ENCODE data around the gene SGMS2.

Gene SGMS2

DNA sequence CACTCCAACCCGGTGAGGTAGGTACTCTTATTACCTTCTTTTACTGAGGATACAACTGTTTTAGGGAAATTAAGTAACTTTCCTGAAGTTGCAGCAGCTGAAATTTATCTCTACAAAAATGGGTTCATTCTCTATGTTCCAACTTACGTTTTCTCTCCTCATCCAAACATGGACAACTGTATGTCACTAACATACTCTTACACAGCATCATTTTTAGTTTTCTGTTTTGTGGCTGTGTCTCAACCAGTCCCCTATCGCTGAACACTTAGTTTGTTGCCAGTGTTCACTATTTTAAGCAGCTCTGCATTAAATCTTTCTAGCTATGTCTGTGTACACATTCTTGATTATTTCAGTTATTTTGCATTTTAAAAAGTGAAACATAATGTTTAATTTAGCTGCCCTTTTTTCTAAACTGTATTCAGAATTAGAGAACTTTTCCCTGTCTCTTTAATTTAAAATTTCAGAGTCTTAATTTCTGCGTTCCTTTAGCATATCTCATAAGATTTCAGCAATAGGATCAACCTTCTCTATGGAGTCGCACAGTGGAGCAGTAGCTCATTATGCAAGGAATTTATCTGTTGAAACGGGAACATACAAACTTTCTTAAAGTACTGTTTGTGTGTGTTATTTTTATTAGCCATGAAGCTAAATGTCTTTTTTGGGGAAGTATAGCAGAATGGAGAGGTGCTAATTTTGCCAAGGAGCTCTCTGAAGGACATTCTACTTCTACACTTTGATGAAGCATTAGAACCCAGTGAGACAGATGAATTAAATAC is 3.8 kb downstream of the SGMS2 start:
- DNase-seq (ENCODE audit: low spot score) = no peak

DNA sequence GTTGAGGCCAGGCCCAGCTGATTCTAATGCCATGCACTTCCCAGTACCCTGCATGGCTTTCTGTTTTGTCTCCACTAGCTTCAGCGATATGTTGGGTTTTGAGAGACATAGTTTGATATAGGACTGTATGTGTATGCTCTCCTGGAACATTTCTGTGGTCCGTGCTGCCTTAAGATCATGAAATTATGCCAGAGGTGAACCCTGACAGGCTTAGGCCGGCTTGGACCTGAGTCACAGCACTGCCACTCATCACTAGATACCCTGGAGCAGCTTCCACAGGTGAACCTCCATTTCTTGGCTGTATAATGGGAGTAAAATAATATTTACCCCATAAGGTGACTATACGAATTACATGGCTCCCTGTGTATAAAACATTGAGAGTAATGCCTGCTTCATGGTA is 6.4 kb downstream of the SGMS2 start:
- no peak for DNase-seq (ENCODE audit: low spot score)

DNA sequence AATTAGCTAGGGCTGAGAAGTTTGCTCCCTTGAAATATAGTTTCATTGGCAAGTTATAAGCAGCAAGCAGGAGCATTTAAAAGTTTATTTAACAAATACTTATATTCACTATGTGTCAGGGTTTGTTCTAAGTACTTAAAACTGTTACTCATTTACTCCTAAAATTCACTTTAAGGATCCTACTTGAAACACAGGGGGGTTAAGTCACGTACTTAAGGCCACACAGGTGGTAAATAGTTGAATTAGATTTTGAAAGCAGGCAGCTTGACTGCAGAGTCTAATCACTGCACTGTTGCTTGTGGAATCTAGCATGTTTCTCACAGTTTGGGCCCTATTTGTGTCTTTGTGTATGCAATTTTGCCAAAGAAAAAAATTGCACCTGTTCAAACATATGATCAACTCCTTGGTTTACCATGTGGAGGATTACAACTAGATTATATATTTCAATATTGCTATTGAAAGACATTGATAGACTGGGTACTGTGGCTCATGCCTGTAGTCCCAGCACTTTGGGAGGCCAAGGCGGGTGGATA is 7.6 kb downstream of the SGMS2 start:
- DNase-seq (ENCODE audit: low spot score) = no peak

DNA sequence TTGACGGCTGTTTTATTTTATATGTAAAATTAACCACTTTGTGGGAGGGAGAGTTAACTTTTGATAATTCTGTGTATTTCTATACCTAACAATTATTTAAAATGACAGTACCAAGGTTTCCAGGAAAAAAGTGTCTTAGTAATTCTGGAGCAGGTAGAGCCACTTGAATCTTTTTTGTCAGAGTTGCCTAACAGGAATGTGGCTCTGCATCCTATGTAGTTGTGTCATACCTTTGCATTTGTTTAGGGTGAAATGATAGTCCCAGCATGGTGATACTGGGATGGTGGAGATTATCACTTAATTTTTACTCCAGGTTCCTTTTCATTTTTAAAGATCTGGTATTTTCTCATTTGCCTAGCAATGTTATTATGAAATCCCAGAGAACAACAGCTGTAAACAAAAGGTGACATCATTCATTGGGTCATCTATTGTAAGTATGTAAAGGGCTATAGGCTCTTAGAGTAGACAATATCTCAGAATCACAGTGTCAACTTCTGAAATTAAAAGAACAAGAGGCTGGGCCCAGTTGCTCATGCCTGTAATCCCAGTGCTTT is 9.6 kb downstream of the SGMS2 start:
- DNase-seq (ENCODE audit: low spot score) = no peak

DNA sequence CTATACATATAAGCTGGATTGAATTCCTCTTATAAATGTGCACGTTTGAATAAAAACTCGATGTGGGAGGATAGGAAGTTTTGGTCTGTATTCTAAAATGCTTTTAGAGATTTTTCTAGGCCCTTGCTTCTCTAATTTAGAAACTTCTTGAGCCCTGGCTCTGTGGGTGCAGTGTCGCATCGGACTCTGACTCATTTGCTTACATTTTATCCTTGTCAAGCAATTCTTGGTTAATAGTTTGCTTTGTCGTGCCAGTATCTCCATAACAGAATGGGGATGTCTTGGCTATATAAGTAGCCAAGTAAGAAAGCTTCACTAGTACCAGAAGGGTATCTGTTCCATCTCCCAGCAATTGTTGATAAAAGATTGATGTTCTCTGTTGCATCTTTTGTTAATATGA is 10.7 kb downstream of the SGMS2 start:
- DNase-seq (ENCODE audit: low spot score) = no peak

DNA sequence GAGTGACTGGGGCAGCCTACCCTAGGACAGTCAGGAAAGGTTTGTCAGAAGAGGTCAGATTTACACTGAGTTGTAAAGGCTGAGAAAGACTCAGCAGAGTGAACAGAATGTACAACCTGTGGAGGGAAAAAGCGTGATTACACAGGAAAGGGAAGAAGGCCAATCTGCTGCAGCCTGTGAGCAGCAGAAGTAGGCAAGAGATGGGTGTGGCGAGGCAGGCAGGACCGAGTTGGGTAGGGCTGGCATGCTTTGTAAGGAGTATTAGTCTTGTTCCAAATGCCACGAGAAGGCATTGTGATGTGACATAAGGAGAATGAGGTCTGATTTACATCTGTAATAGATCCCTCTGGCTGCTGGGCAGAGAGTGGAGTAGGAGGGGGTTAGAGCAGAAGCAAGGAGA is 12.6 kb downstream of the SGMS2 start:
- no peak for DNase-seq (ENCODE audit: low spot score)

DNA sequence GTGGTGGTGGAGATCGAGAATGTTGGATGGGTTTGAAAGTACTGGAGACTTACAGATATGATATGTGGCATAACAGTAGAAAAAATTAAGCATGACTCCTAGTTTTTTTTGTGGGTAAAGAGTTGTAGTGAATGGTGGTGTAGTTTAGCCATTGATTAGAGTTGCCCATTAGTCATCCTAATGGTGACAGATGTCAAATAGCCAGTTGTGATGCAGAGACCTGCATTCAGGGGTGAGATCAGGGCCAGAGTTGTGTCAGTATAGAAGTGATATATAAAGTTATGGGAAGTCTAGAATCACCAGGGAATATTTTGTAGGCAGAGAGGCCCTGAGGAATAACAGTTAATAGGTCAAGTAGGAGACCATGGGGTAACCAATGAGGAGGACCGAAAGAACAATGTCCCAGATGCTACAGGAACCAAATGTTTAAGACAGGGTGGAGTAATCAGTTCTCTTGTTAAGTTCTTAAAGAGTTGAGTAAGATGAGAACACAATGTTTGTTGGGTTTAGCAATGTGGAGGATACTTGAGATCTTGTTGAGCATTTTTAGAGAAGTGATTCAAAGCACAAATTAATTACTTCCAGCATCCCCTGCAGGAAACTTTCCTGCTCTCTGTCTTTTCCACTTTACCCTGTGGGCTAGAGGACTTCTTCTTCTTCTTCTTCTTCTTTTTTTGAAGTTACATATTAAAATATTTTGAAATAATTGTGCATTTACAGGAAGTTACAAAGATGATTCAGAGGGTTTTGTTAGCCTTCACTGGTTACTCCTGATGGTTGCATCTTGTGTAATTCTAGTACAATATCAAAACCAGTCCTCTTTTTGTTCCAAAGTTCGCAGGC is 13.3 kb downstream of the SGMS2 start:
- DNase-seq (ENCODE audit: low spot score) = no peak

DNA sequence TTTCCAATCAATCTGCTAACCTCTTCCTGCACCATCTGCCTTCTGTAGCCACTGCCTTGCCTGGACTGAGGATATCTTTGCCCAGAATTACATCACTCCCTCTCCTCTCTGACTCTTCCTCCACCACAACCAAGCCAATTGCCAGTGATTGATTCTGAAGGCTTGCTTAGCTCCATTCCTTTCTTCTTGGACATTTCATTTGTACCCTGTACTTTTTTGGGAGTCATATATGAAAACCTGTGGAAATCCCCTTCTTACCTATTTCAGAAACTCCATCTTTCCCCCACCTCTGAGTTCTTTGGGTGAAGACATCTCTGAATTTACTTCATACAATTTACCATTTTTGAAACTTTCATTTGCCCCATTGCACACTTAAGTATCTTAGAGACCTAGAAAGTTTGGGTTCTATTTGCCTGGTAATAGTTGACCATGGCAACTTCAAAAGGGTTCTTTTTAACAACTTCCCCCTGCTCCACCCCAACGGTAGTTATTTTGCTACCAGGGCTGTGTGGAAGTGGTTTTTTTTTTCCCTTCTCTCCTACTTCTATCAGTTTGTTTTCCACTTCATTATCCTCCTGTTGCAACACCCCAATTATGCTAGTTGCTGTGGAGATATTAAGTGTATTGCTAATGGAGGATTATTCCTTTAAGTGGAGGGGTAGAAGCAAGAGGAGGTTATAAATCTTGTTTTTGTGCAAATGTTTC is 14.3 kb downstream of the SGMS2 start:
- DNase-seq (ENCODE audit: low spot score) = no peak

DNA sequence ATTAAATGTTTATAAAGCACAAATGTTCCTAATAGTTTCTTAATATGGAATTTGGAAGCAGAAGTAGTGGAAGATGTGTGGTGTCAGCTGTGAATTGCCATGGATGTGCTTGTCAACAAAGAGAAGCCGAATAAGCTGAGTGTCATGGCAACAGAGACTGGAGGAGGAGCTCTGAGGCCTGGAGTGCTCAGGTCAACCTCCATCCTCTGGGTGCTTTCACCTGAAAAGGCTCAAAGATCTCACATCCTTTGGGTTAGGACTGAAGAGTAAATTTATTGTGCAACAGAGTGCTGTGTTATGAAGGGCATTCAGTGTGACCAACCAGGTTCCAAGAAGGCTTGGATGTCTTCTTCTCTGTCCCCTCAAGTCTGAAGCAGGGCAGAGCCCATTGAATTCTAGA is 18.7 kb downstream of the SGMS2 start:
- DNase-seq (ENCODE audit: low spot score) = no peak

DNA sequence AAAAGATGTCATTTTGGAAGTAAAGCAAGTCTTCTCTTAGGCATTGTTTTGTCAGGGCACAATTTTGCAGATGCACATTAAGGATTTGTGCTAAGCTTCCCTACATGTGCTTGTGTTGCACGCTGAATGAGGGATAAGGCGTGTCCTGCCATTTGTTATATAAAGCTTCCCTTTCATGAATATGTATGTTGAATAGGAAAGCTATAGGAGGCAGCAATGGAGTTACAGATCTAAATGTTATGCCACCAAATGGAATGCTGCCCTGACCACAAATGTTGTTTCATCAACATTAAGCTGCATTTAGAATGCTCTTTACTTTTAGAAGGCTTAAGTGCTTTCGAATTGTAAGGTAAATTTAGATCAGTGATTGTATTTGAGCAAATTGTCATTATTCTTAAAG is 20.9 kb downstream of the SGMS2 start:
- no peak for DNase-seq (ENCODE audit: low spot score)

DNA sequence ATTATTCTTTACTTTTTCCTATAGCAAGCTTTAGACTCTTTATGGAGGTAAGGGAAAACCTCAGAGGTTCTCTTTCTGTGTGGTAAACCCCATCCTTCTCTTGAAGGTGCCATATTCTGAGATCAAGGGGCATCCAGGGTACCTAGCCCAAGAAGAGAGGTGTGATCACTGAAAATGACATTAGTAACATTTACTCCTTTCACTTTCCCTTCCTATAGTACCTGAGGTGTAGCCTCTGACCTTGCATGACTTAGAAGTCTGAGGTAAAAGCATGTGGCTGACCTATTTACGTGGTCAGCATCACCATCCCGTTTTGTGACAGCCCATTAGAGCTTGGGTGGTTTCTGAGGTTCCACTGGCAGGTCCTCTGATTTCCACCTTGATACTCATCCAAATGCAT is 25.7 kb downstream of the SGMS2 start:
- DNase-seq (ENCODE audit: low spot score) = no peak

DNA sequence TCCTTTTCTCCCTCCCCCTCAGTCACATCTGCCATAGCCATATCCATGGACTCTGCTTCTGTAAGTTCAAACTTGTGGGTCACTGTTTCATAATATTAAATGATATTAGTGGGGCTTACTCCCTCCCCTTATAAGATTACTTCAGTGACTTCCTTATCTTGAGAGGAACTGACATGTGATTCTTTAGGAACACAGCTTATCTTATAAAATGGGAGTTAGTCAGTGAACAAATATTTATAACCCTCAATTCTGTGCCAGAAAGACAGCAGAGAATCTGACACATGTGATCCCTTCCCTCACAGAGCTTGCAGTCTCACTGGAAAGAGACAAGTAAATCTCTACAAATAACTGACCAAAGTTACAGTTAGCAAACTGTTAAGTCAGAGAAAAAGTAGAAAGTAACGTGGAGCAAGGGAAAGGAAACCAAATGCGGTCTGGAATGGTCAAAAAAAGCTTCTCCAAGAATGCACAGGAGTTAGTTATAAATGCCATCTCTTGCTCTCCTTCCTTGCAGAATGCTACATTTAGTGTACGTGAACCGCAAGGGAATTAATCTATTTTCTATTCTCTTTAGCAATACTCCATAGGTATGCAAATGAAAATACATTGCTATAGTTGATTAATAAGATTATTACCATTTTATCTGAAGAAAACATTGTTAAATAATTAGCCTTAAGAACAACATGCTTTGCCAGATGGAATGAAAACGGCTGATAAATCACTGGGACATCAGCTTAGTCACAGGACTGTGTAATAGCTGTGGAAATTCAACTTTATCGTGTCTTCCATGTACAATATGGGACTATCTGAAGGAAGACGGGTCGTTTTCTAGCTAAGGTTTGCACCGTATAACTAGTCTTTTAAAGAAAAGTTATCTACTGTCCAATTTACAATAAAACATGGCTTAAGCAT is 29.0 kb downstream of the SGMS2 start:
- no peak for DNase-seq (ENCODE audit: low spot score)

DNA sequence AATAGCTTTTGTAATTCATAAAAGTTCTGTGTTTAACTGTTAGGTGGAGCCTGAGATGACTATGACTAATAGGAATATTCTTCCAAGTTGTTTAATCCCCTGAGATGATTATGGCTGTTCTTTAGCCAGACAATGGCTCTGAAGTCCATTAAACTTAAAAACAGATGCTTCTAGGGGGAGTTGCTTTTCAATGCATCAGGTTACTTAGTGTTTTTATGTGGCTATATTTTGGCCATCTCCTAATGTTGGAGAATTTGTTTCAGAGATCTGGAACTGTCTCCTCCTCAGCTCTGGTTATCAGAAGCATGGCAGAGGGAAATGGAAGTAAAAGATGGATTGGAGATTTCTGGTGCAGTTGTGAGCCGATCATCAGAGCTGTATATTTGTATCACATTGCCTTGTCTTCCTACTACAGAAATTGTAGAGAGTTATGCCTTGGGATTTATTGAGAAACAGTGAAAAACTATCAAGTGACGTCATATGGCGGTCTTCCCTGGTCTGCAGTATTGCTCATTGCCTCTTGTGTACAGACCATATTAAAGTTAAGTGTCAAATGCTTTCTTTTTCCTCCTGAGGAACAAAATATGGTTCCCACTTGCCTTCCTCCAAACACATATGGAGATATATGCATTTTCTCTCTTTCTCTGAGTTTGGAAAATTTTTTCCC is 29.8 kb downstream of the SGMS2 start:
- no peak for DNase-seq (ENCODE audit: low spot score)

DNA sequence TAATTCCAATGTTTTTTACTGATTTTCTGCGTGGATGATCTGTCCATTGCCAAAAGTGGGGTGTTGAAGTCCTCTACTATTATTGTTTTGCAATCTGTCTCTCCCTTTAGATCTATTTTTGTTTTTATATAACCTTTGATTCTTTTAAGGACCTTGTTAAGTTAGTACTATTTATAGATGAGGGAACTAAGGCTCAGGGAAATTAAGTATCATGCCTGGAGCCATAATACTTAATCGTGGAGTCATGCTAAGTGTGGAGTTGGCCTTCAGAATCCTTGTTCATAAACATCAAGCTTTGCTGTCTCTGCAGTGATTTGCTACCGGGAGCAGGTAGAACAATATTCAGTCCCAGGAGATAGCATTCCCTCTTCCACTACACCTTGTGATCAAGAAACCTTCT is 31.0 kb downstream of the SGMS2 start:
- DNase-seq (ENCODE audit: low spot score) = no peak

DNA sequence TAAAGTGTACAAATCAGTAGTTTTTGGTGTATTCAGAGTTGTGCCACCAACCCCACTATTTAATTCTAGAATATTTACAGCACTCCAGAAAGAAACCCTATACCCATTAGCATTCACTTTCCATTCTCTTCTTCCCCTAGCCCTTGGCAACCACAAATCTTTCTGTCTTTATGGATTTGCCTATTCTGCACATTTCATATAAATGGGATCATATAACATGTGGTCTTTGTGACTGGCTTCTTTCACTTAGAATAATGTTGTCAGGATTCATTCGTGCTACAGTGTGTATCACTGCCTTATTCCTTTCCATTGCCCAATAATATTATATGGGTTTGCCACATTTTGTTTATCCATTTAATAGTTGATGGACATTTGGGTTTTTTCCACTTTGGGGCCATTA is 32.2 kb downstream of the SGMS2 start:
- no peak for DNase-seq (ENCODE audit: low spot score)

DNA sequence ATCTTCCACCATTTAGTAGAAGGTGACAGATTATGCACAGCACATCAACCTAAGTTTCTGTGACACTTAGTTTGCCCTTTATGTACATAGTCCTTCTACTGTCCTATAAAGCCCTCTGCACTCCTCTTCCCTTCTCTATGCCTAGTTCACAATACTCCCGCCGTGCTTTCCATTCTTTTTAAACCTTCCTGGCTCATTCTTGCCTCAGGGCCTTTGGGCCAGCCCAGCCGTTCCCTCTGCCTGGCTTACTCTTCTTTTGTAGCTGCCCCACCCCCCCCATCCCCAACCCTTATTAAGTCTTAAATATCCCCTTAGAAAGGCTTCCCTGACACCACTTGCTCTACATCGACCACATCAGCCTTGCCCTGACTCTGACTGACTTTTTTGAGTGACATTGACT is 33.0 kb downstream of the SGMS2 start:
- DNase-seq (ENCODE audit: low spot score) = no peak

DNA sequence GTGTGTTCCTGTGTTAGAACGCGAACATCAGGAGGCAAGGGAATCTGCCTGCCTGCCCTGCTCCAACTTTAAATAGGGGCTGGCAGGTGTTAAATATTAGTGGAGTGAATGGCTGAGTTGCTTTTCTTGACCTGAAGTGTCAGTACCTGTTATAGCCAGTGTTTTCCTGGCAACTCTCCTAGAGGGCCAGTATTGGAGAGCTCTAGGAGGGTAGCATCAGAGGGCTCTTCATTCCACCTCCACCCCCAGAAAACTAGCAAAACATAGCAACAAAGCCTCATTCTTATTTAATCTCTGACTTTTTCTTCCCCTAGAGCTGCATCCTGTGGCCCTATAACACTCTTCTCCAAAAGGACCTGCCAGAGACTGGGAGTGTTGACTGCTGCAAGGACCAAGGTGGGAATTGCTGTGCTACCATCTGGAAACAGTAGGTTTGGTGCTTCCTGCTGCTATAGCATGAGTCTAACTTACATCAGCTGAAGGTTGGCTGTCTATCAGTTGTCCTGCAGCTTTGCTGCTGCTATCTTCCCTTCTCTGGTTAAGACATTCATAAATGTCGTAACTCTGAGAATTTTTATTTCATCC is 33.5 kb downstream of the SGMS2 start:
- DNase-seq (ENCODE audit: low spot score) = no peak

DNA sequence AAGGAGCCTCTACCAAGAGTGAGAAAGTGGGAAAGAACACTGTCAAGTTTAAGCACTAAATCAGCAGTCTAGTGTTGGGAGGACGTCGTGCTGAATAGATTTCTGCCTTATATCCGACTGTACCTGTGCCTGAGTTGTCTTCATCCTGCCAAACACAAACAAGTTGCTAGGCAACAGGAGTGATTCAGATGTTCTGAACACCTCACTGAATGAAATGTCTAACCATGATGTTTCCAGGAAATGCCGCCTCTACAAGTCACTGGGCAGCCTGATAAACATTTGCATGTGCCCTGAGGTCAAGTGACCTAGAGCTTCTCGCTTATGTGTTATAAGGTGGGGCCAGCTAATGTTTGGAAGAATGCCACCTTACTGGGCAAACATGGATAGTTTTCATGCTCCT is 37.9 kb downstream of the SGMS2 start:
- no peak for DNase-seq (ENCODE audit: low spot score)

DNA sequence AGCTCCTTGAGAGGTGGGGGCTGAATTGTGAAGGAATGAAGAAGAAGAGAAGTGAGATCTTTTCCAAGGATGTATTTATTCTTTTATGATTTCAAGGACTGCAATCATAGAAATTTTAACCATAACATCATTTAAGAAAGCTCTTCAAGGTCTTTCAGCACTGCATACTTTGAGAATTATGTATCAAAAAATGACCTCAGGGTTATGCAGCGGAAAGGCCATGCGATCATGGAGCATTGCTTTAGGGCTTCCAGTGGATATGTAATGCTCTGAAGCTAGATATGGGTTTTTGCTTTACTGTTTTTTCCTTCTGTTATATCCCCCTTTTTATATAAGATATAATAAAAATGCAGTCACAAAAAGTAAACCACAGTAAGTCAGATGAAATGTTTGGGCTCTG is 38.7 kb downstream of the SGMS2 start:
- no peak for DNase-seq (ENCODE audit: low spot score)

DNA sequence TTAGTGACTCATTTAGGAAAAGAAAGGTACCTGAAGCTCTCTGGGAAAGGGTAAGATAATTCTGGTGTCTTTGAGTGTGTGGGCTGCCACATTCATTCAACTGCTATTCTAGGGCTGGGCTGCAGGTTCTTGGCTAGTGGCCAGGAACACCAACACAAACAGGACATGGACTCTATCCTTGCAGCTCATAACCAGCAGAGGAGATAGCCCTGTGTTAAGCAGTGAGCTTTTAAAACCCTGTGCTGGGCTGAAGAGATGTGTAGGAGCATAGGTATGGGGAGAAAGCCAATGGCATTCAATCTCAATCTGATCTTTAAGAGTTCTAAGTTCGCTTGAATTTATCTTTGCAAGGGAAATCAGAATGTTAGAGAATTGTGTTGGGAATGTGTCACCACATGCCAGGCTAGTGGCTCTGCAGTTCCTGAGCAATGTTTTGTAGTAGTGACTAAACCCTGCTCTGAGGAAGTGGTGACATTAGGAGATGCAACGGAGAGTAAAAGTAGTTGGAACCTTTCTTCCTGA is 39.2 kb downstream of the SGMS2 start:
- DNase-seq (ENCODE audit: low spot score) = peak; percentile 6

Measured in hepatic stellate cell (primary cell).